ENCODE results near the gene AMTN.

- no peak for TF ChIP-seq EZH2 (IDR thresholded peaks at IDR 0.05; ENCODE audit: borderline replicate concordance, insufficient read depth, low read length, poor library complexity, severe bottlenecking)
- TF ChIP-seq CTCF (IDR thresholded peaks at IDR 0.05; ENCODE audit: poor library complexity, severe bottlenecking): no peak
Measured at GRCh38 chr4:70530997-70531396, 12.6 kb downstream of the AMTN start.
